ENCODE measurements around the gene THSD4.
A peak's percentile ranks its signal among the peaks of the same experiment; 100 is the strongest.

Gene THSD4

GRCh38 chr15:71473751-71474150 is 358.5 kb downstream of the THSD4 start:
- DNase-seq = no peak
- no peaks in the 10 kb centered on the region for H3K9me3 ChIP-seq (replicated peaks; ENCODE audit: insufficient read depth, low read length)
- H3K4me2 ChIP-seq (ENCODE audit: low read depth, low read length) = no peak overlapping the region
- no peak for TF ChIP-seq EZH2phosphoT487 (IDR thresholded peaks at IDR 0.05; ENCODE audit: low read length)
- TF ChIP-seq EZH2 (optimal IDR thresholded peaks at IDR 0.05; ENCODE audit: low read depth, low read length) = no peak
- no peak for TF ChIP-seq CTCF (IDR thresholded peaks at IDR 0.05; ENCODE audit: low read length)
- no peaks in the 10 kb centered on the region for H3K9me2 ChIP-seq (replicated peaks; ENCODE audit: insufficient read depth, low read length)
- H3F3A ChIP-seq (ENCODE audit: insufficient read depth, low read length) = no peaks in the 10 kb centered on the region
- H3K27me3 ChIP-seq (replicated peaks; ENCODE audit: insufficient read depth, low read length) = no peaks in the 10 kb centered on the region
- no peaks in the 10 kb centered on the region for H3K79me2 ChIP-seq (ENCODE audit: low read length)
- no peak overlapping the region for H3K4me3 ChIP-seq (ENCODE audit: low read length)
- H4K20me1 ChIP-seq (ENCODE audit: insufficient read depth, low read length) = no peaks in the 10 kb centered on the region
- no peaks in the 10 kb centered on the region for H3K36me3 ChIP-seq (replicated peaks; ENCODE audit: insufficient read depth, low read length)
- no peak overlapping the region for H2AFZ ChIP-seq (ENCODE audit: low read length)
- H3K27ac ChIP-seq (ENCODE audit: low read length) = no peak overlapping the region
- H3K4me1 ChIP-seq (ENCODE audit: low read length) = no peaks in the 10 kb centered on the region
- no peak overlapping the region for H3K9ac ChIP-seq (ENCODE audit: low read length)

GRCh38 chr15:71476823-71477222 is 361.6 kb downstream of the THSD4 start:
- H3K4me3 ChIP-seq (ENCODE audit: low read length) = no peak overlapping the region
- H3K36me3 ChIP-seq (replicated peaks; ENCODE audit: insufficient read depth, low read length) = no peaks in the 10 kb centered on the region

GRCh38 chr15:71480556-71480955 is 365.3 kb downstream of the THSD4 start:
- H2AFZ ChIP-seq (ENCODE audit: low read length) = no peak overlapping the region
- TF ChIP-seq EZH2 (optimal IDR thresholded peaks at IDR 0.05; ENCODE audit: low read depth, low read length) = no peak
- no peak for TF ChIP-seq CTCF (IDR thresholded peaks at IDR 0.05; ENCODE audit: low read length)
- no peak for TF ChIP-seq EZH2phosphoT487 (IDR thresholded peaks at IDR 0.05; ENCODE audit: low read length)
- H3K79me2 ChIP-seq (ENCODE audit: low read length) = no peaks in the 10 kb centered on the region
- H3K4me1 ChIP-seq (ENCODE audit: low read length) = no peaks in the 10 kb centered on the region
- no peaks in the 10 kb centered on the region for H3K9me2 ChIP-seq (replicated peaks; ENCODE audit: insufficient read depth, low read length)
- no peak overlapping the region for H3K4me2 ChIP-seq (ENCODE audit: low read depth, low read length)
- H3K9me3 ChIP-seq (replicated peaks; ENCODE audit: insufficient read depth, low read length) = no peaks in the 10 kb centered on the region
- no peak overlapping the region for H3K27ac ChIP-seq (ENCODE audit: low read length)
- H3K27me3 ChIP-seq (replicated peaks; ENCODE audit: insufficient read depth, low read length) = no peaks in the 10 kb centered on the region
- no peaks in the 10 kb centered on the region for H4K20me1 ChIP-seq (ENCODE audit: insufficient read depth, low read length)
- H3K36me3 ChIP-seq (replicated peaks; ENCODE audit: insufficient read depth, low read length) = no peaks in the 10 kb centered on the region
- H3K4me3 ChIP-seq (ENCODE audit: low read length) = no peak overlapping the region
- H3K9ac ChIP-seq (ENCODE audit: low read length) = no peak overlapping the region
- no peak for DNase-seq
- H3F3A ChIP-seq (ENCODE audit: insufficient read depth, low read length) = no peaks in the 10 kb centered on the region

More at GRCh38 chr15:71476823-71477222, 361.6 kb downstream of the THSD4 start:
- no peaks in the 10 kb centered on the region for H3K79me2 ChIP-seq (ENCODE audit: low read length)
- H3K4me2 ChIP-seq (ENCODE audit: low read depth, low read length) = no peak overlapping the region
- no peak overlapping the region for H3K27ac ChIP-seq (ENCODE audit: low read length)
- no peak overlapping the region for H3K9ac ChIP-seq (ENCODE audit: low read length)
- no peaks in the 10 kb centered on the region for H3K9me3 ChIP-seq (replicated peaks; ENCODE audit: insufficient read depth, low read length)
- DNase-seq = no peak
- H3K9me2 ChIP-seq (replicated peaks; ENCODE audit: insufficient read depth, low read length) = no peaks in the 10 kb centered on the region
- peak overlapping the region; percentile 0; the same call in 1 of the 2 replicates for H2AFZ ChIP-seq (ENCODE audit: low read length)
- TF ChIP-seq EZH2phosphoT487 (IDR thresholded peaks at IDR 0.05; ENCODE audit: low read length) (no peak), CTCF (IDR thresholded peaks at IDR 0.05; ENCODE audit: low read length) (no peak)
- no peaks in the 10 kb centered on the region for H3K27me3 ChIP-seq (replicated peaks; ENCODE audit: insufficient read depth, low read length)
- H3K4me1 ChIP-seq (ENCODE audit: low read length) = no peaks in the 10 kb centered on the region
- no peaks in the 10 kb centered on the region for H3F3A ChIP-seq (ENCODE audit: insufficient read depth, low read length)
- no peaks in the 10 kb centered on the region for H4K20me1 ChIP-seq (ENCODE audit: insufficient read depth, low read length)

Measured in MM.1S (cell line).